Pancreas (tissue), 10 donors: ENCODE data around the gene RAMP3. TPM values are rescaled to one million over a fixed set of nuclear protein-coding genes. Genes with fewer than 3 reads are reported as not detected.

ENCODE experiments used
- ATAC-seq, 4 donors: fragments of 200-7000 bp; cut with Tn5 transposase; one replicate each; pipeline versions ENCODE4 v1.8.0 to v1.9.1; 2020; ENCODE audit warnings: mild to moderate bottlenecking in 4 of 4, moderate library complexity in 4 of 4
- DNase-seq, 6 donors: peaks; one replicate each; pipeline ENCODE4 v3.0.0-alpha.2; 2020
- FAIRE-seq: peaks from 2 replicates; lab custom pipeline; 2012; peaks lifted over from hg19 to GRCh38; lab: Jason Lieb, UNC
- H3K27ac ChIP-seq, 4 donors: fragments of 200-600 bp; sonication (generic); 1 replicate in 3 of 4; 2 replicates in 1 of 4; pipeline versions ENCODE4 v1.5.0 to v1.8.0; 2020
- H3K27me3 ChIP-seq, 4 donors: fragments of 200-600 bp; one replicate each; pipeline ENCODE4 v1.8.0; 2021
- H3K36me3 ChIP-seq, 3 donors: fragments of 200-600 bp; sonication (generic) in 1 of 3; one replicate each; pipeline versions ENCODE4 v1.5.0 to v1.8.0; 2020 to 2021
- H3K4me1 ChIP-seq, 3 donors: fragments of 200-600 bp; one replicate each; pipeline ENCODE4 v1.8.0; 2021
- H3K4me3 ChIP-seq, 4 donors: fragments of 200-600 bp; sonication (generic) in 2 of 4; one replicate each; pipeline versions ENCODE4 v1.5.0 to v1.8.0; 2020 to 2021
- H3K9me3 ChIP-seq, 4 donors: fragments of 200-600 bp; one replicate each; pipeline ENCODE4 v1.8.0; 2021
- CTCF ChIP-seq, 4 donors: fragments of 200-600 bp; sonication (generic) in 3 of 4; IDR thresholded peaks; one replicate each; pipeline versions ENCODE4 v1.5.0 to v1.8.0; 2021; ENCODE audit warnings: antibody characterized with exemption in 4 of 4
- WGBS, 2 donors: extraction: QIAGEN DNeasy Blood & Tissue Kit; methylation state at CpG; one replicate each; pipeline ENCODE4 v1.1.7; 2013; 5-methylcytosine and 5-hydroxymethylcytosine counted together
- intact Hi-C, 3 donors: fragments of 100-400 bp; cut with DNase I; formaldehyde crosslinking; loops; one replicate each; pipeline versions ENCODE4 v1.11.1 to v1.14.2; 2022
- polyA plus RNA-seq, 2 donors: library from polyadenylated mRNA; stranded (reverse); fragments of 200-250 nt; gene quantifications; one replicate each; pipeline ENCODE4 v1.2.3, GENCODE V29; 2013
- total RNA-seq, 6 donors: library from RNA; stranded (reverse); fragmentation: NEBNext Ultra II Directional in 4 of 6; extraction: Animal tissue kit (Norgen Biotek cat#: 25700) in 4 of 6; gene quantifications; one replicate each; pipeline versions ENCODE4 v1.2.1 to v1.2.4, GENCODE V29; 2021 to 2023
- donor health status: healthy with polysubstance abuse.
- donor health status: DM: no; HTN: no; CAD: no; lungs with moderate emphysema.
- donor health status: DM: no; HTN: no; CAD: no.
- donor health status: control.
- donor health status: control.
- donor health status: Bipolar disorder and iron deficiency.
- donor health status: DM: yes; HTN: yes; CAD: no.
- donor health status: DM: no; HTN: no; CAD: no.
- donor health status: DM: no; HTN: no; CAD: no.
- donor health status: DM: yes; HTN: yes; CAD: no.

Gene RAMP3
- total and polyA plus RNA-seq, 8 donors: 4.1 to 41.1 (median 7.2) TPM

- H3K27ac ChIP-seq: no peak overlapping the region
- DNase-seq (peak in 1 of 6 donors; percentile 30), FAIRE-seq (no peak), ATAC-seq (no peak)
- H3K36me3 ChIP-seq: no peaks in the 10 kb centered on the region
- H3K4me3 ChIP-seq: no peak overlapping the region
- WGBS, 2 donors: 38 to 95% methylated on average over 1 of the region's 1 CpG
- no peaks in the 10 kb centered on the region for H3K27me3 ChIP-seq
- no peaks in the 10 kb centered on the region for H3K9me3 ChIP-seq
- H3K4me1 ChIP-seq: no peaks in the 10 kb centered on the region
- TF ChIP-seq CTCF (IDR thresholded peaks at IDR 0.05): no peak
- intact Hi-C loops: no loop called here
Measured at GRCh38 chr7:45171946-45172345, 14.4 kb downstream of the RAMP3 start.

DNA sequence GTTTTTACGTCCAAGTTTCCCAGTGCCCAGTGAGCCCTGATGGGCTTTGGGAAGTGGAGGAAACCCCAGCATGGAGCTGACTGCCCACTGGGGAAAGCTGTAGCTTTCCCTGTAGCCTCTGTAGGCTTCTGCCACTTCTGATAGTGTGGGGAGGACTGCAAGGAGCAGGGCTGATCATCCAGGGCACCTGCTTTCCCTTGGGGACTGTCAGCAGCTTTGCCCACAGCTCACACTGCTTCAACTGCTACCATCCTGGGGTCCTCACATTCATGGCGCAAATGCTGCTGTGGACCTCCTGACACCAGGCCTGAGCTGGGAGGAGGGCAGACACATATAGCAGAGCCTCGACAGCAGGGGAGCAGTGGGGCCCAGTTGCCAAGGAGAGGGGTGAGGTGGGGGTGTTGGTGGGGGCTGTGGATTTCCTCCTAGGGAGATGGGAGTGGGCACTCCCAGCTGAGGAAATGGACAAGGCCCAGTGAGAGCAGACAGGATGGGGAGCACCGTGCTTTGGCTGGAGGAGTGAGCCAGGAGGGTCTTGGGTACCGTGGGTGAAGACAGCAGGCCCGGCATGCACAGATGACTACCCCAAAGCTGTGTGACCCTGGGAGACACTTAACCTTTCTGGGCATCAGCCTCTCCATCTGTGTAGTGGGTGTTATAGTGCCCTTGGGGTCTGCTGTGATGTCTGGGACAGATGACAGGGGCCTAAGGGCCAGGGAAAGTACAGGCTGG, 16.2 kb downstream of the RAMP3 start:
- no peak overlapping the region for H3K27ac ChIP-seq
- DNase-seq (peak in 1 of 6 donors; percentile 14), FAIRE-seq (no peak), ATAC-seq (no peak)
- H3K4me1 ChIP-seq: no peaks in the 10 kb centered on the region
- intact Hi-C loops: no loop called here
- WGBS, 2 donors: 74 to 81% methylated on average over 6 of the region's 6 CpGs
- no peaks in the 10 kb centered on the region for H3K9me3 ChIP-seq
- no peak overlapping the region for H3K4me3 ChIP-seq
- TF ChIP-seq CTCF (IDR thresholded peaks at IDR 0.05): no peak
- H3K27me3 ChIP-seq: no peaks in the 10 kb centered on the region
- no peaks in the 10 kb centered on the region for H3K36me3 ChIP-seq

- no peak for FAIRE-seq
Measured at GRCh38 chr7:45174328-45174610, 16.7 kb downstream of the RAMP3 start.

GRCh38 chr7:45174966-45175765, 17.6 kb downstream of the RAMP3 start:
- intact Hi-C loops: no loop called here
- ATAC-seq: no peak

More at GRCh38 chr7:45174328-45174610, 16.7 kb downstream of the RAMP3 start:
- ATAC-seq (no peak), DNase-seq (peak in 1 of 6 donors; percentile 25)
- 77 to 88% methylated on average over 4 of the region's 4 CpGs for WGBS, 2 donors
- no peak overlapping the region for H3K4me3 ChIP-seq
- H3K9me3 ChIP-seq: no peaks in the 10 kb centered on the region
- no peak for TF ChIP-seq CTCF (IDR thresholded peaks at IDR 0.05)
- H3K4me1 ChIP-seq: no peaks in the 10 kb centered on the region
- H3K27ac ChIP-seq: no peak overlapping the region
- no peaks in the 10 kb centered on the region for H3K27me3 ChIP-seq
- H3K36me3 ChIP-seq: no peaks in the 10 kb centered on the region
- intact Hi-C loops: no loop called here

More at GRCh38 chr7:45174966-45175765, 17.6 kb downstream of the RAMP3 start:
- no peak for TF ChIP-seq CTCF (IDR thresholded peaks at IDR 0.05)
- Histone ChIP-seq H3K27me3 (no peaks in the 10 kb centered on the region), H3K9me3 (no peaks in the 10 kb centered on the region), H3K27ac (no peak overlapping the region), H3K4me3 (no peak overlapping the region), H3K4me1 (no peaks in the 10 kb centered on the region), H3K36me3 (no peaks in the 10 kb centered on the region)
- 60 to 69% methylated on average over 4 of the region's 4 CpGs for WGBS, 2 donors
- no peak for FAIRE-seq
- DNase-seq: peak in 1 of 6 donors; percentile 31
